NOMO-1 treated with dmso at 0.1 percent for 144 hours (cell line): ENCODE results near the gene FAM222A.

Experiments used
- DNase-seq: peaks from one replicate; lab custom pipeline; 2025; ENCODE audit not compliant: unreplicated experiment; lab: John Stamatoyannopoulos, UW

The FAM222A gene

GRCh38 chr12:109770861-109771670, 57.4 kb downstream of the FAM222A start:
- no peak for DNase-seq

- no peak for DNase-seq
Observed at GRCh38 chr12:109771746-109772621, 58.4 kb downstream of the FAM222A start.

- DNase-seq = no peak
Observed at GRCh38 chr12:109772622-109773321, 59.1 kb downstream of the FAM222A start.

GRCh38 chr12:109773384-109774011, 59.9 kb downstream of the FAM222A start:
- no peak for DNase-seq

- DNase-seq = no peak
Observed at GRCh38 chr12:109775172-109775881, 61.7 kb downstream of the FAM222A start.

- no peak for DNase-seq
Observed at GRCh38 chr12:109776624-109777023, 63.0 kb downstream of the FAM222A start.

GRCh38 chr12:109777544-109777943, 63.9 kb downstream of the FAM222A start:
- DNase-seq = no peak

GRCh38 chr12:109778684-109779083, 65.1 kb downstream of the FAM222A start:
- no peak for DNase-seq

- no peak for DNase-seq
Observed at GRCh38 chr12:109779382-109779781, 65.8 kb downstream of the FAM222A start.

GRCh38 chr12:109781668-109782325, 68.2 kb downstream of the FAM222A start:
- no peak for DNase-seq

GRCh38 chr12:109782326-109782703, 68.7 kb downstream of the FAM222A start:
- DNase-seq = no peak

GRCh38 chr12:109783135-109783964, 69.7 kb downstream of the FAM222A start:
- DNase-seq = no peak

- no peak for DNase-seq
Observed at GRCh38 chr12:109783965-109784244, 70.3 kb downstream of the FAM222A start.

- no peak for DNase-seq
Observed at GRCh38 chr12:109785854-109786253, 72.2 kb downstream of the FAM222A start.

GRCh38 chr12:109786799-109787198, 73.2 kb downstream of the FAM222A start:
- DNase-seq = no peak

- DNase-seq = no peak
Observed at GRCh38 chr12:109789526-109790048, 76.0 kb downstream of the FAM222A start.

GRCh38 chr12:109792992-109793391, 79.4 kb downstream of the FAM222A start:
- no peak for DNase-seq

GRCh38 chr12:109793411-109793810, 79.8 kb downstream of the FAM222A start:
- DNase-seq = no peak
